IPS DF 6.9 (cell line): ENCODE data around the gene TKTL1.
"Not testable (repeated sequence)": the region's sequence is repeated elsewhere in the genome, so short reads cannot be mapped to it uniquely, and the experiment has no call there.

Source experiments
- DNase-seq: peaks from one replicate; pipeline ENCODE4 v3.0.0-alpha.2; 2013; ENCODE audit warnings: low read depth, low spot score
- H3K27ac ChIP-seq: one replicate; pipeline ENCODE4 v1.5.1; 2013; ENCODE audit warnings: low read length, control low read depth
- H3K27me3 ChIP-seq: 2 replicates; pipeline ENCODE4 v1.6.1; 2013; ENCODE audit warnings: mild to moderate bottlenecking, low read length; ENCODE audit not compliant: control insufficient read depth, insufficient read depth
- H3K36me3 ChIP-seq: 2 replicates; pipeline ENCODE4 v1.6.1; 2013; ENCODE audit warnings: low read length; ENCODE audit not compliant: control insufficient read depth, insufficient read depth
- H3K4me1 ChIP-seq: 2 replicates; pipeline ENCODE4 v1.6.1; 2013; ENCODE audit warnings: low read length; ENCODE audit not compliant: control insufficient read depth, insufficient read depth
- H3K4me3 ChIP-seq: 2 replicates; pipeline ENCODE4 v1.5.1; 2013; ENCODE audit warnings: mild to moderate bottlenecking, low read length
- H3K9me3 ChIP-seq: 2 replicates; pipeline ENCODE4 v1.6.1; 2013; ENCODE audit warnings: low read length, inconsistent platforms; ENCODE audit not compliant: control insufficient read depth, insufficient read depth
- WGBS: extraction: QIAGEN DNeasy Blood & Tissue Kit; methylation state at CpG from one replicate; pipeline ENCODE4 v1.1.7; 2013; ENCODE audit warnings: mixed read lengths, missing lambda C conversion rate; ENCODE audit not compliant: insufficient read length, insufficient coverage; 5-methylcytosine and 5-hydroxymethylcytosine counted together

The TKTL1 gene

DNA sequence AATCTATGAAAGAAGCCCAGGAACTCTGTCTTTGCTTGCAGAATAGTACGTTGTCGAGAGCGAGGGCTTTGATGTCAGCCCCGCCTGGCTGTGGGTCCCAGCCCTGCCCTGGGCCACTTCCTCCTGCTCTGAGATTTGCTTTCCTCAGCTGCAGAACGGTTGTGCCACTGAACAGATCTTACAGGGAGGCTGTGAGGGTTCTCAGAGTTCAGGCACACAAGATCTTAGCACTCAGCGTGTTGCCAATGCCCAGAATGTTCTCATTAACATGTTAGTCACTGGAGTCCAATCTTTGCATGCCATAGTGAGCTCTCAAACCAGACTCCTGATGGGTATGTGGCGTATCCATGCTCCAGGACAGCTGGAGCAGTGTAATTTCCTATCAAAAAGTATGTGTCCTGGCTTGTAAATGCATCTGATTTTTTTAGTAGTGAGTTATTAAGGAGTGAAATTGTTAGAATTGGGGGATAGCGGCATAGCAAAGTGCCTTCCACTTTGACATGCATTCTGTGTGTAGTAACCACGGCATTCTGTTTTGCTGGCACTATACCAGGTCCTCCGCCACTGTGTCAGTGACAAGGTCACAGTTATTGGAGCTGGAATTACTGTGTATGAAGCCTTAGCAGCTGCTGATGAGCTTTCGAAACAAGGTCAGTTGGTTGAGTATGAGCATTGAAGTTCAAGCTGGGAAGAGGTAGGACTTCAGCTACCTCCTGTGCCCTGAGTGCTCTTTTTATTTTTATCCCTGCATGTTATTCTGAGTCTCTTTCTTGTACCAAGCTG lies 31.6 kb downstream of the TKTL1 start:
- no peak for DNase-seq
- no peaks in the 10 kb centered on the region for H3K9me3 ChIP-seq
- WGBS = no CpG with 5 or more reads among the region's 11 CpGs
- H3K27ac ChIP-seq = no peak overlapping the region
- no peaks in the 10 kb centered on the region for H3K4me1 ChIP-seq
- no peaks in the 10 kb centered on the region for H3K36me3 ChIP-seq
- no peak overlapping the region for H3K4me3 ChIP-seq
- H3K27me3 ChIP-seq = no peaks in the 10 kb centered on the region

DNA sequence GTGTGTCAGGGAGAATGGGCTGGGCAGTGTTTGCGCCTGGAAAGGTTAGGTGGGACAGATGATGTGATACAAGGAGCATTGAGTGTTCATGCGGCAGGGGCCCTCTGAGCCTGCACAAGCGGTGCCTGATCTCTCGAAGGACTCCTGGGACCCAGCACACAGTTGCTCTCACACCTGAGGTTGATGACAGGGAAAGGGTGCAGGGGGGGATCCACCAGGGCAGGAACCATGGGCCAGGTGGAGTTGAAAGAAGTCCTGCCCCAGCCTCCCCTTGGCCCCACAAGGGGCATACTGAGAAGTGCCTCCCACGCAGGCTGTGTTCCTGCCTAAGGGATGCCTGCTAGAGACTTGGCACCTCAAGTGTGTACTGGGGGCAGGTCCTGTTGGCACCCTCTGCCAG lies 33.1 kb downstream of the TKTL1 start:
- Histone ChIP-seq H3K9me3 (no peaks in the 10 kb centered on the region), H3K27ac (no peak overlapping the region), H3K36me3 (no peaks in the 10 kb centered on the region), H3K4me1 (no peaks in the 10 kb centered on the region), H3K4me3 (no peak overlapping the region), H3K27me3 (no peaks in the 10 kb centered on the region)
- no peak for DNase-seq
- no CpG with 5 or more reads among the region's 5 CpGs for WGBS

DNA sequence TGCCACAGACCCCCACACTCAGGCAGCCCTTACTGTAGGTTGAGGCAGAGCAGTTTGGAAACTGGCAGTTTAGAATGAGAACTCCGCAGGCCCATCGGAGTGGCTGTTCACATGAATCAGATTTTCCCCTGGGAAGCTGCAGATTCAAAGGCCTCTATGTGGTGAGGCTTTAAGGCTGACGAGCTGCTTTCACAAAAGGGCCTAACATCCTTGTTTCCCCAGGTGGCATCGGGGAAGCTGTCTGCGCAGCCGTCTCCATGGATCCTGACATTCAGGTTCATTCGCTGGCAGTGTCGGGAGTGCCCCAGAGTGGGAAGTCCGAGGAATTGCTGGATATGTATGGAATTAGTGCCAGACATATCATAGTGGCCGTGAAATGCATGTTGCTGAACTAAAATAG lies 33.7 kb downstream of the TKTL1 start:
- WGBS = no CpG with 5 or more reads among the region's 10 CpGs
- H3K4me3 ChIP-seq = no peak overlapping the region
- H3K4me1 ChIP-seq = no peaks in the 10 kb centered on the region
- H3K9me3 ChIP-seq = no peaks in the 10 kb centered on the region
- H3K27me3 ChIP-seq = no peaks in the 10 kb centered on the region
- H3K36me3 ChIP-seq = no peaks in the 10 kb centered on the region
- no peak for DNase-seq
- H3K27ac ChIP-seq = no peak overlapping the region

DNA sequence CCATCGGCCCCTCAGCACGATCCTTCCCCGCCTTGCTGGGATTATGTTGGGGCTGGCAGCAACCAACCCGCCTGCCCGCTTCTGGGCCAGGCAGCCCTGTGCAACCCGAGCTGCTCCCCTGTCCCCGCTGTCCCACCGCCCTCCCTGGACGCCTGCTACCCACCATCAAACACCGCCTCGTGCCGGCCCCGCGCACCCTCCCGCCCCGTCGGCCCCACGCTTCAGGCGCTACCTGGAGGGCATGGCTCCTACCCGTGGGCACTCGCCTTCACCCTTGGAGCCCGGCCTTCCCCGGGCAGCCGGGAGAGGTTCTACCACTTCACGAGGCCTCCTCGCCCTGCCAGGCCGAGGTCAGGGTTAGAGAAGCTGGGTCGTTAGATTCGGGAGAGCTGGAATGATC lies 37.0 kb downstream of the TKTL1 start:
- Histone ChIP-seq H3K27ac (no peak overlapping the region), H3K36me3 (no peaks in the 10 kb centered on the region), H3K27me3 (no peaks in the 10 kb centered on the region), H3K9me3 (no peaks in the 10 kb centered on the region), H3K4me3 (no peak overlapping the region), H3K4me1 (no peaks in the 10 kb centered on the region)
- DNase-seq = no peak
- no CpG with 5 or more reads among the region's 29 CpGs for WGBS

DNA sequence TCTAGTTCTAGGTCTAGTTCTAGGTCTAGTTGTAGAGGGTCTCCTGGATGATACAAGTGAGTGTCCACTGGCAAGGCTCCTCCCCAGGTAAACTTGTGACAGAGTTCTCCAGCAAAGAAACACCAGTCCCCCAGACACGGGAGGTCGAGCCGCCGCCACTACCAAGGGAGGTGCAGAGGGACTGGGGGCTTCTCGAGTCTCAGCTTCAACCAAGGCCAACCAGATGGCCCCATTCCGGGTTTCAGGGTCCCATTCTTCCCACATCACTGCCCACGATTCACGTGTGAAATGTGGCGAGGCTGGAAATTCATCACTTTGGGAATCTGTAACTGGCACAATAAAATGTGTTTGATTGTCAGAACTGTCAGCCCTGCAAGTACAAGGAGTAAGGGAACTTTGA lies 37.5 kb downstream of the TKTL1 start:
- Histone ChIP-seq H3K4me1 (no peaks in the 10 kb centered on the region), H3K36me3 (no peaks in the 10 kb centered on the region), H3K27ac (no peak overlapping the region), H3K4me3 (no peak overlapping the region), H3K9me3 (no peaks in the 10 kb centered on the region), H3K27me3 (no peaks in the 10 kb centered on the region)
- DNase-seq = no peak
- WGBS = no CpG with 5 or more reads among the region's 9 CpGs

DNA sequence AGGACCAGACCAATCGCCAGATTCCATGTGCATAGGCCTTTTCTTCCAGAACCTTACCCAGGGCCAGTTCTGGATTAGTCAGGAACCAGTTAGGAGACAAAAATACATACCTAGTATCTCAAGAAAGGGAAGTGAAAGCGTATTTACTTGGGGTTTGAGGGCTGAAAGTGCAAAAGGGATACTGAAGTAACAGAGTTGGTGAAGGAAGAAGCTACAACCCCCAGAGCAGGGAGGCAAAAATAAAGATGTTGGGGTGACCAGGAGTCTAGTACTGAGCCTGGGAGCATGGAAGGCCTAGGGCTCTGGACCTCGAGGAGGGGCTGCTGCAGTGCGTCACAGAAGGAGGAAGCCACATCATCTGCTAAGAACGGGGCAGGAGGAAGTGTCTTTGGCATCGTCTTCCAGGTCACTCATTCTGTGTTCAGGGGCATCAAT lies 38.3 kb downstream of the TKTL1 start:
- Histone ChIP-seq H3K36me3 (no peaks in the 10 kb centered on the region), H3K27me3 (no peaks in the 10 kb centered on the region), H3K9me3 (no peaks in the 10 kb centered on the region), H3K27ac (no peak overlapping the region), H3K4me3 (no peak overlapping the region), H3K4me1 (no peaks in the 10 kb centered on the region)
- no peak for DNase-seq
- no CpG with 5 or more reads among the region's 6 CpGs for WGBS

DNA sequence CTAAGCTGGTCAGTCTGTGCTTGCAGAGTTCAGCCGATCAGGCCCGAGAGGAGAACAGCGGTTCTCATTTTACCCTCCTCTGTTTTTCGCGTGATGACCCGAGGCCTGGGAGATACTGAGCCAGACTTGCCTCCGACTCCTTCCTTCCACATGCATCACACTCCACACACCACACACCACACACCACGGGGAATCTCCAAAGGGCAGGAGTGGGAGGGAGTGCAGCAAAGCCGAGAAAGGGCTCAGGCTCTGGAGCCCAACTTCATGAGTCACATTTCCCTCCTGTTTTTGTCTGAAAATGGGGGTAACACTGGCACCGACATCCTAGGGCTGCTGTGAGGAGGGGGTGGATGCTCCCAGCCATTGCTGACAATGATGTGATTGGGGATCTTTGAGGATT lies 38.9 kb downstream of the TKTL1 start:
- H3K9me3 ChIP-seq = no peaks in the 10 kb centered on the region
- no peaks in the 10 kb centered on the region for H3K36me3 ChIP-seq
- WGBS = no CpG with 5 or more reads among the region's 10 CpGs
- DNase-seq = no peak
- H3K4me1 ChIP-seq = no peaks in the 10 kb centered on the region
- H3K27me3 ChIP-seq = no peaks in the 10 kb centered on the region
- no peak overlapping the region for H3K4me3 ChIP-seq
- no peak overlapping the region for H3K27ac ChIP-seq

DNA sequence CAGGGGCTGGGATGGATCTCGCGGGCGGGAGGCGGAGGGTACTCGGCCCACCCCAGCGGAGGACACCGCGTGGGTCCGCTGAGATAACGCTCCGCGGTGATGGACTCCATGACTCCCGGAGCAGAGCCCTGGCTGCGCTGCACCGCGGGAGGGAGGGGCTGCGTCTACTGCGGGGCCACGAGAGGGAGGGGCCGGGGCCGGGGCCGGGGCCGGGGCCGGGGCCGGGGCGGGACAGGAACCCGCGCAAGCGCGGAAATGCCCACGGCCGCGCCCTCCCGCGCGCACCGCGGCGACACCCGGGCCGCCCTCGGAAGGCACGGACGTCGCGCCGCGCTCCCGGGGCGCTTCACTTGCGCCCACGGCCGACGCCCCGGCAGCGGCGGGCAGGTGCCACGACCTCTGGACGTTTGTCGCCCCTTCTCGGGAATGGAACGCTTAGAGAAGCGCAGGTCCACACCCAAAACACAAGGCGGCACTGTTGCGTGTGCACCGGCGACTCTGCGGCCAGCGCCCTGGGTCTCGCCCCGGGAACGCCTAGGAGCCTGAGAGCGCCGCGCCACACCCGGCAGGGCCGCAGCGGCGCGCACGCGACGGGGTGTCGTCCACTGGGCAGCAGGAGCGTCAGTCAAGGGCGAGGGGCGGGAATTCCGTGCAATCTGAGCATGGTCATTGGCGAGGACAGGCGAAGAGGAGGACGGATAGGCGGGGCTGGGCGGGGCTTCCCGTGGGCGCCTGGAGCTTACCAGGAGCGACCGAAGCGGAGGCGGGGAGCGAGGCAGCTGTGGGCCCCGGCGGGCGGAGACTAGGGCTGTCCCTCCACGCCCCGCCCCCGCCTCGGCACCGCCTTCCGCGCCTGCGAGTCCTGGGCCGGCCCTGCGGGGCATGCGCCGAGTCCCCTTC lies 46.1 kb downstream of the TKTL1 start:
- not testable (repeated sequence) for H3K4me3 ChIP-seq, DNase-seq, H3K27me3 ChIP-seq, H3K36me3 ChIP-seq, H3K4me1 ChIP-seq, H3K27ac ChIP-seq, H3K9me3 ChIP-seq
- WGBS = no CpG with 5 or more reads among the region's 115 CpGs

DNA sequence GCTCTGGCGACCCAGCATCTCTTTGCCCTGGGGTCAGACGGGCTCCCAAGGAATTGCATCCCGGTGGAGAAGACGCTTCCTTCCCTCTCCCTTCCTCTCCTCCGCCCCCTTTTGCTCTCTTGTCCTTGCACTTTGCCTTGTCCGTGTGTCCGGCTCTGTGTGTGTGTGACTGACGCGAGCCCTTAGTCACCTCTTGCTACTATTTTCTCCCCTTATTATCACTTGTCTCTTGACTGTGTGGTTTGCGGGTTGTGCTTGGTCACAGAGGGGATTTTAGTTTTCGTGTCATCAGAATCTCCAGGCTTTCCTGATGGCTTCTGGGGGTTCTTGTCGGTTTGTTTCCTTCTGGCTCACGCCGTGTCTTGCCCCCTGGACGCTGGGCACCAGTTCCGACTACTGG lies 47.5 kb downstream of the TKTL1 start:
- not testable (repeated sequence) for DNase-seq, H3K4me1 ChIP-seq, H3K36me3 ChIP-seq, H3K4me3 ChIP-seq, H3K27ac ChIP-seq, H3K9me3 ChIP-seq, H3K27me3 ChIP-seq
- no CpG with 5 or more reads among the region's 16 CpGs for WGBS

DNA sequence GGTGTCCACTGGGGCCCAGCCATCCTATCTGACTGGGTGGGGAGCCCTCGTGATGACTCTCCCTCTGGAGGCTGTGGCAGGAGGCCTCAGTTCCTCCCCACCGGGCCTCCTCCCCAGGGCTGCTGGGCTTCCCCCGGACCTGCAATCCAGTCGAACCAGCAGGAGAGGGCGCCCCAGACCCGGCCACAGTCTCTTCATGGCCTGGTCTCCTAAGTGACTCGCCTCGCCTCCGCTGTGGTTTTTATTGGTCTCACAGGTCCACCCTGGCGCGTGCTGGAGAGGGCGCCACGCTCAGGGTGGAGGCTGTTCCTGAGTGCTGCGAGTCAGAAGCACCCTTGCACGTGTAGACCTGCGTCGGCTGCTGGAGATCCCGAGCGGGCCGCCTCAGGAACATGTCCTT lies 48.0 kb downstream of the TKTL1 start:
- H3K27ac ChIP-seq, H3K27me3 ChIP-seq, H3K4me1 ChIP-seq, H3K36me3 ChIP-seq, H3K9me3 ChIP-seq, DNase-seq, H3K4me3 ChIP-seq: not testable (repeated sequence)
- no CpG with 5 or more reads among the region's 20 CpGs for WGBS
